ENCODE data around the gene ROR1. TPM values are rescaled to one million over a fixed set of nuclear protein-coding genes. Genes with fewer than 3 reads are reported as not detected.

The ROR1 gene
- total RNA-seq, 1 experiment from 2014 or later, result 2.7 TPM

GRCh38 chr1:64124704-64125440, 351.1 kb downstream of the ROR1 start:
- no TSS peak for BruUV-seq (replicated peaks)
- Histone ChIP-seq H2AFZ (ENCODE audit: low read depth, low read length, poor library complexity, severe bottlenecking) (no peak overlapping the region), H3K4me3 (replicated peaks in 1 of 2; ENCODE audit: low read depth in 1 of 2, low read length in 2 of 2) (no peak overlapping the region), H4K20me1 (ENCODE audit: insufficient read depth) (no peaks in the 10 kb centered on the region), H3K27me3 (ENCODE audit: insufficient read depth, low read length) (no peaks in the 10 kb centered on the region), H3K9ac (ENCODE audit: low read length) (no peak overlapping the region), H3K79me2 (ENCODE audit: insufficient read depth, low read length) (no peaks in the 10 kb centered on the region), H3K9me3 (ENCODE audit: control insufficient read depth in 1 of 2, insufficient read depth in 1 of 2, low read depth in 1 of 2, low read length in 2 of 2) (no peaks in the 10 kb centered on the region), H3K9me2 (ENCODE audit: insufficient read depth) (no peaks in the 10 kb centered on the region), H3K4me1 (ENCODE audit: control insufficient read depth in 1 of 2, insufficient read depth in 2 of 2, low read length in 2 of 2) (no peaks in the 10 kb centered on the region), H3K27ac (ENCODE audit: low read depth, low read length) (no peak overlapping the region), H3K4me2 (ENCODE audit: low read length) (no peak overlapping the region), H3K36me3 (ENCODE audit: control insufficient read depth in 1 of 2, insufficient read depth in 2 of 2, low read length in 2 of 2) (no peaks in the 10 kb centered on the region)
- no peak for TF ChIP-seq FOSL1 (IDR thresholded peaks at IDR 0.05; ENCODE audit: low read depth)
- no peak for TF ChIP-seq ZFX (IDR thresholded peaks at IDR 0.05)
- ATAC-seq, result no peak
- ChIA-PET RAD21 (ENCODE audit: low non-redundant PET in 1 of 2, low total read pairs in 2 of 2, uncharacterized antibody in 2 of 2, unreplicated experiment in 2 of 2) (no interaction called here), CTCF (interaction anchor here (0.8 kb wide), 1 partner anchor 12 kb away, joined by 3 read pairs; no protein-coding TSS in a partner anchor), POLR2A (no interaction called here)
- intact Hi-C loops (cut with micrococcal nuclease), result no loop called here
- no peak for DNase-seq (ENCODE audit: low read depth, low spot score)

DNA sequence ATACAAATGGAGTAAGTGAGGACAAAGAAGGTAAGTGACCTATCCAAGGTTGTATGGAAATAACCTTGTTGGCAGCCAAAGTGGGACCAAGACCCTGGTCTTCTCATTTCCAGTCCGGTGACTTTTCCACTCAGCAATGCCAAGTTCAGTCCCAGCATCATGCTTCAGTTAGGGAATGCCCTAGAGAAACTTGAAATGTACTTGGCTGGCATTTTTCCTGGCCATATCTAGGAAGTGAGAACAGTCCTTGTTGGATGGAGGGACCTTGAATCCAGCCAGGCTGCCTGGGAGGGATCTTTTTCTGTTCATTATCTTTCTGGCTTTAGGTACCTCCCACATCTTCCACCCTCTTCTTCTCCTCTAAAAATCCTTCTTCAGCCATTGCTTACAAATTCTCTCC, 352.8 kb downstream of the ROR1 start:
- Histone ChIP-seq H3K4me2 (ENCODE audit: low read length) (no peak overlapping the region), H3K9me3 (ENCODE audit: control insufficient read depth in 1 of 2, insufficient read depth in 1 of 2, low read depth in 1 of 2, low read length in 2 of 2) (no peaks in the 10 kb centered on the region), H3K4me3 (replicated peaks in 1 of 2; ENCODE audit: low read depth in 1 of 2, low read length in 2 of 2) (no peak overlapping the region), H4K20me1 (ENCODE audit: insufficient read depth) (no peaks in the 10 kb centered on the region), H3K4me1 (ENCODE audit: control insufficient read depth in 1 of 2, insufficient read depth in 2 of 2, low read length in 2 of 2) (no peaks in the 10 kb centered on the region), H3K36me3 (ENCODE audit: control insufficient read depth in 1 of 2, insufficient read depth in 2 of 2, low read length in 2 of 2) (no peaks in the 10 kb centered on the region), H3K27me3 (ENCODE audit: insufficient read depth, low read length) (no peaks in the 10 kb centered on the region), H3K9ac (ENCODE audit: low read length) (no peak overlapping the region), H3K79me2 (ENCODE audit: insufficient read depth, low read length) (no peaks in the 10 kb centered on the region), H3K9me2 (ENCODE audit: insufficient read depth) (no peaks in the 10 kb centered on the region), H2AFZ (ENCODE audit: low read depth, low read length, poor library complexity, severe bottlenecking) (no peak overlapping the region), H3K27ac (ENCODE audit: low read depth, low read length) (no peak overlapping the region)
- ATAC-seq (no peak), DNase-seq (ENCODE audit: low read depth, low spot score) (no peak)
- POLR2A ChIA-PET, result no interaction called here
- no peak for TF ChIP-seq EZH2 (IDR thresholded peaks at IDR 0.05)
- TF ChIP-seq, protein P1, sequence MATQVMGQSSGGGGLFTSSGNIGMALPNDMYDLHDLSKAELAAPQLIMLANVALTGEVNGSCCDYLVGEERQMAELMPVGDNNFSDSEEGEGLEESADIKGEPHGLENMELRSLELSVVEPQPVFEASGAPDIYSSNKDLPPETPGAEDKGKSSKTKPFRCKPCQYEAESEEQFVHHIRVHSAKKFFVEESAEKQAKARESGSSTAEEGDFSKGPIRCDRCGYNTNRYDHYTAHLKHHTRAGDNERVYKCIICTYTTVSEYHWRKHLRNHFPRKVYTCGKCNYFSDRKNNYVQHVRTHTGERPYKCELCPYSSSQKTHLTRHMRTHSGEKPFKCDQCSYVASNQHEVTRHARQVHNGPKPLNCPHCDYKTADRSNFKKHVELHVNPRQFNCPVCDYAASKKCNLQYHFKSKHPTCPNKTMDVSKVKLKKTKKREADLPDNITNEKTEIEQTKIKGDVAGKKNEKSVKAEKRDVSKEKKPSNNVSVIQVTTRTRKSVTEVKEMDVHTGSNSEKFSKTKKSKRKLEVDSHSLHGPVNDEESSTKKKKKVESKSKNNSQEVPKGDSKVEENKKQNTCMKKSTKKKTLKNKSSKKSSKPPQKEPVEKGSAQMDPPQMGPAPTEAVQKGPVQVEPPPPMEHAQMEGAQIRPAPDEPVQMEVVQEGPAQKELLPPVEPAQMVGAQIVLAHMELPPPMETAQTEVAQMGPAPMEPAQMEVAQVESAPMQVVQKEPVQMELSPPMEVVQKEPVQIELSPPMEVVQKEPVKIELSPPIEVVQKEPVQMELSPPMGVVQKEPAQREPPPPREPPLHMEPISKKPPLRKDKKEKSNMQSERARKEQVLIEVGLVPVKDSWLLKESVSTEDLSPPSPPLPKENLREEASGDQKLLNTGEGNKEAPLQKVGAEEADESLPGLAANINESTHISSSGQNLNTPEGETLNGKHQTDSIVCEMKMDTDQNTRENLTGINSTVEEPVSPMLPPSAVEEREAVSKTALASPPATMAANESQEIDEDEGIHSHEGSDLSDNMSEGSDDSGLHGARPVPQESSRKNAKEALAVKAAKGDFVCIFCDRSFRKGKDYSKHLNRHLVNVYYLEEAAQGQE (IDR thresholded peaks at IDR 0.05; ENCODE audit: low read depth), result no peak
- no peak for TF ChIP-seq SIN3A (IDR thresholded peaks at IDR 0.05; ENCODE audit: low read depth)
- TF ChIP-seq ZFX (IDR thresholded peaks at IDR 0.05), result no peak
- TF ChIP-seq JUND (IDR thresholded peaks at IDR 0.05), result no peak
- TF ChIP-seq POLR2AphosphoS5 (IDR thresholded peaks at IDR 0.05; ENCODE audit: low read depth, low read length), result no peak
- no peak for TF ChIP-seq POLR2A (IDR thresholded peaks at IDR 0.05; ENCODE audit: borderline replicate concordance, extremely low read depth, insufficient read depth, insufficient read length)
- TF ChIP-seq ATF3 (IDR thresholded peaks at IDR 0.05), result no peak
- no peak for TF ChIP-seq FOSL1 (IDR thresholded peaks at IDR 0.05; ENCODE audit: low read depth)
- TF ChIP-seq CEBPB (IDR thresholded peaks at IDR 0.05; ENCODE audit: low read depth), result no peak
- TF ChIP-seq SRF (IDR thresholded peaks at IDR 0.05; ENCODE audit: low read depth), result no peak
- no peak for TF ChIP-seq RAD21 (IDR thresholded peaks at IDR 0.05; ENCODE audit: low read depth)
- no peak for TF ChIP-seq EGR1 (IDR thresholded peaks at IDR 0.05; ENCODE audit: low read depth)
- no peak for TF ChIP-seq ZNF274 (IDR thresholded peaks at IDR 0.05; ENCODE audit: low read depth, low read length)
- no peak for TF ChIP-seq CBX3 (IDR thresholded peaks at IDR 0.05; ENCODE audit: low read depth)
- TF ChIP-seq ELF1 (IDR thresholded peaks at IDR 0.05; ENCODE audit: borderline replicate concordance, low read depth), result no peak
- no peak for TF ChIP-seq YY1 (IDR thresholded peaks at IDR 0.05; ENCODE audit: extremely low read depth, insufficient replicate concordance, low read depth, low read length)
- RAD21 ChIA-PET (ENCODE audit: low non-redundant PET in 1 of 2, low total read pairs in 2 of 2, uncharacterized antibody in 2 of 2, unreplicated experiment in 2 of 2), result no interaction called here
- no TSS peak for BruUV-seq (replicated peaks)
- intact Hi-C loops (cut with micrococcal nuclease), result no loop called here
- CTCF ChIA-PET, result interaction anchor here (1.2 kb wide), 1 partner anchor 11 kb away, joined by 4 read pairs; no protein-coding TSS in a partner anchor

Measured in HCT116 (cell line).